GM18511 (cell line): ENCODE results near the gene ROPN1B.
"Not testable (repeated sequence)": the region's sequence is repeated elsewhere in the genome, so short reads cannot be mapped to it uniquely, and the experiment has no call there.

Source experiments
- ATAC-seq: cut with Tn5 transposase; IDR thresholded peaks from one replicate; pipeline ENCODE4 v1.9.1; 2021; ENCODE audit warnings: mild to moderate bottlenecking, moderate library complexity; ENCODE audit not compliant: unreplicated experiment

The ROPN1B gene

GRCh38 chr3:125957674-125958510 lies 11.1 kb upstream of the ROPN1B start:
- ATAC-seq: no peak

- ATAC-seq: no peak
Measured at GRCh38 chr3:125958511-125959316, 10.3 kb upstream of the ROPN1B start.

GRCh38 chr3:125959317-125960065 lies 9.5 kb upstream of the ROPN1B start:
- no peak for ATAC-seq

- ATAC-seq: no peak
Measured at GRCh38 chr3:125960066-125960424, 8.9 kb upstream of the ROPN1B start.

- ATAC-seq: no peak
Measured at GRCh38 chr3:125960456-125961288, 8.3 kb upstream of the ROPN1B start.

GRCh38 chr3:125961289-125961589 lies 7.7 kb upstream of the ROPN1B start:
- ATAC-seq: no peak

GRCh38 chr3:125963834-125964233 lies 5.1 kb upstream of the ROPN1B start:
- ATAC-seq: not testable (repeated sequence)

- ATAC-seq: no peak
Measured at GRCh38 chr3:125965505-125965904, 3.5 kb upstream of the ROPN1B start.

- no peak for ATAC-seq
Measured at GRCh38 chr3:125967156-125967555, 1.8 kb upstream of the ROPN1B start.

- not testable (repeated sequence) for ATAC-seq
Measured at GRCh38 chr3:125968121-125968520, 857 bp upstream of the ROPN1B start.

GRCh38 chr3:125971997-125972944 lies 3.3 kb downstream of the ROPN1B start:
- ATAC-seq: not testable (repeated sequence)

- ATAC-seq: not testable (repeated sequence)
Measured at GRCh38 chr3:125975245-125976002, 6.4 kb downstream of the ROPN1B start.

- ATAC-seq: not testable (repeated sequence)
Measured at GRCh38 chr3:125976003-125976390, 7.0 kb downstream of the ROPN1B start.

- ATAC-seq: not testable (repeated sequence)
Measured at GRCh38 chr3:125977104-125977503, 8.1 kb downstream of the ROPN1B start.

- not testable (repeated sequence) for ATAC-seq
Measured at GRCh38 chr3:125984951-125985350, 16.0 kb downstream of the ROPN1B start.

GRCh38 chr3:125990253-125990970 lies 21.4 kb downstream of the ROPN1B start:
- ATAC-seq: peak; percentile 93

GRCh38 chr3:125996751-125997150 lies 27.8 kb downstream of the ROPN1B start:
- ATAC-seq: not testable (repeated sequence)

GRCh38 chr3:126002189-126002588 lies 33.2 kb downstream of the ROPN1B start:
- no peak for ATAC-seq
